ENCODE data around the gene APRT. TPM values are rescaled to one million over a fixed set of nuclear protein-coding genes. Genes with fewer than 3 reads are reported as not detected.

APRT gene
- polyA plus RNA-seq, 3 donors, result 123 to 307 (median 233) TPM

DNA sequence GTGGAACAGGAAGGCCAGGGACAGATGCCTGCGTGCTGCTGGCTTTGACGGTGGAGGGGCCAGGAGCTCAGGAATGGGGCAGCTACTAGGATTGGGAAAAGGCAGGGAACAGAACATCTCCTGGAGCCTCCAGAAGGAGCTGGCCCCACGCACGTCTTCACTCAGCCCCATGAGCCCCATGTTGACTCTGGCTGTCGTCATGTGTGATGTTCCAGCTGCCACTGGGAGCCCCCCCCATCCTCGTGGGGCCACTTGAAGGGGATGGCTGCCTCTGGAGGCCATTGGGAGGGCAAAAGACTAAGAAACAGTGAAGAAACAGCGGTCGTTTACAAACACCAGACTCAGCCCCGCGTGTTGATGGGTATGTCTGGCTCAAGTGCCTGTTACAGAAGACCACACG lies 18.5 kb upstream of the APRT start:
- Histone ChIP-seq H4K20me1 (ENCODE audit: insufficient read depth, low read length) (peaks cover 16% of the 10 kb centered on the region), H2AFZ (ENCODE audit: insufficient read depth, low read depth, low read length, poor library complexity, severe bottlenecking) (no peak overlapping the region), H3K4me3 (replicated peaks in 1 of 3; ENCODE audit: low read depth in 2 of 3, low read length in 3 of 3) (no peak overlapping the region), H3K36me3 (replicated peaks in 1 of 2; ENCODE audit: control insufficient read depth in 1 of 2, insufficient read depth in 2 of 2, low read length in 2 of 2) (peaks cover 41 to 48% of the 10 kb centered on the region in 2 donors), H3K79me2 (ENCODE audit: insufficient read depth, low read length) (no peaks in the 10 kb centered on the region), H3K4me2 (replicated peaks; ENCODE audit: extremely low read depth, low read length, poor library complexity, severe bottlenecking) (no peak overlapping the region), H3K9ac (ENCODE audit: insufficient read depth, low read length, poor library complexity, severe bottlenecking) (no peak overlapping the region), H3K9me3 (replicated peaks in 1 of 2; ENCODE audit: control insufficient read depth in 1 of 2, insufficient read depth in 1 of 2, low read length in 2 of 2) (no peaks in the 10 kb centered on the region), H3K27ac (ENCODE audit: low read depth in 1 of 2, low read length in 2 of 2) (no peak overlapping the region), H3K4me1 (ENCODE audit: control insufficient read depth in 1 of 2, insufficient read depth in 2 of 2, low read length in 2 of 2) (no peaks in the 10 kb centered on the region), H3K27me3 (ENCODE audit: control insufficient read depth in 2 of 2, insufficient read depth in 2 of 2, low read length in 2 of 2) (no peaks in the 10 kb centered on the region)
- H3K27ac Mint-ChIP-seq, result no peak overlapping the region
- intact Hi-C loops (cut with micrococcal nuclease), result no loop called here
- TF ChIP-seq, protein P1, sequence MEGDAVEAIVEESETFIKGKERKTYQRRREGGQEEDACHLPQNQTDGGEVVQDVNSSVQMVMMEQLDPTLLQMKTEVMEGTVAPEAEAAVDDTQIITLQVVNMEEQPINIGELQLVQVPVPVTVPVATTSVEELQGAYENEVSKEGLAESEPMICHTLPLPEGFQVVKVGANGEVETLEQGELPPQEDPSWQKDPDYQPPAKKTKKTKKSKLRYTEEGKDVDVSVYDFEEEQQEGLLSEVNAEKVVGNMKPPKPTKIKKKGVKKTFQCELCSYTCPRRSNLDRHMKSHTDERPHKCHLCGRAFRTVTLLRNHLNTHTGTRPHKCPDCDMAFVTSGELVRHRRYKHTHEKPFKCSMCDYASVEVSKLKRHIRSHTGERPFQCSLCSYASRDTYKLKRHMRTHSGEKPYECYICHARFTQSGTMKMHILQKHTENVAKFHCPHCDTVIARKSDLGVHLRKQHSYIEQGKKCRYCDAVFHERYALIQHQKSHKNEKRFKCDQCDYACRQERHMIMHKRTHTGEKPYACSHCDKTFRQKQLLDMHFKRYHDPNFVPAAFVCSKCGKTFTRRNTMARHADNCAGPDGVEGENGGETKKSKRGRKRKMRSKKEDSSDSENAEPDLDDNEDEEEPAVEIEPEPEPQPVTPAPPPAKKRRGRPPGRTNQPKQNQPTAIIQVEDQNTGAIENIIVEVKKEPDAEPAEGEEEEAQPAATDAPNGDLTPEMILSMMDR (IDR thresholded peaks at IDR 0.05), result no peak
- no peaks in the 10 kb centered on the region for H3K4me1 Mint-ChIP-seq
- H3K27me3 Mint-ChIP-seq (ENCODE audit: low read depth in 3 of 3), result no peaks in the 10 kb centered on the region
- H3K36me3 Mint-ChIP-seq, result peaks cover 26 to 45% of the 10 kb centered on the region in 2 donors
- 94% methylated on average over 10 of the region's 11 CpGs for WGBS (ENCODE audit: insufficient coverage)
- H3K4me3 Mint-ChIP-seq, result no peak overlapping the region
- DNase-seq, result no peak
- H3K9me3 Mint-ChIP-seq, result no peaks in the 10 kb centered on the region

DNA sequence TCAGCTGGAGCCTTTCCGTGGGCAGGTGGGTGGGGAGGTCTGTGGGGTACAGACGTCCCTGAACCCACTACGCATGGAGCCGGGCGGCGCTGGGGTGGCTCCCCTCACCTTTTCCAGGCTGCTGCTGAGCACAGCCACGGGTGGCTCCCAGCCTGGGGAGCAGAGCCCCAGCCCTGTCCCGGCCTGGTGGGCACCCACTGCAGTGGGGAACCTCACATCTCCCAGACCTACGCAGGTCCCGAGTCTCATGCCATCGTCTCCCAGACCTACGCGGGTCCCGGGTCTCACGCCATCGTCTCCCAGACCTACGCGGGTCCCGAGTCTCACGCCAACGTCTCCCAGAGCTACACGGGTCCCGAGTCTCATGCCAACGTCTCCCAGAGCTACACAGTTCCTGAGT lies 17.0 kb upstream of the APRT start:
- H3K36me3 Mint-ChIP-seq, result peaks cover 24 to 48% of the 10 kb centered on the region in 2 donors
- Histone ChIP-seq H3K4me2 (replicated peaks; ENCODE audit: extremely low read depth, low read length, poor library complexity, severe bottlenecking) (no peak overlapping the region), H3K27ac (ENCODE audit: low read depth in 1 of 2, low read length in 2 of 2) (no peak overlapping the region), H3K9me3 (replicated peaks in 1 of 2; ENCODE audit: control insufficient read depth in 1 of 2, insufficient read depth in 1 of 2, low read length in 2 of 2) (no peaks in the 10 kb centered on the region), H3K4me3 (replicated peaks in 1 of 3; ENCODE audit: low read depth in 2 of 3, low read length in 3 of 3) (no peak overlapping the region), H3K9ac (ENCODE audit: insufficient read depth, low read length, poor library complexity, severe bottlenecking) (no peak overlapping the region), H3K36me3 (replicated peaks in 1 of 2; ENCODE audit: control insufficient read depth in 1 of 2, insufficient read depth in 2 of 2, low read length in 2 of 2) (peaks cover 40 to 51% of the 10 kb centered on the region in 2 donors), H3K4me1 (ENCODE audit: control insufficient read depth in 1 of 2, insufficient read depth in 2 of 2, low read length in 2 of 2) (no peaks in the 10 kb centered on the region), H4K20me1 (ENCODE audit: insufficient read depth, low read length) (peaks cover 19% of the 10 kb centered on the region), H2AFZ (ENCODE audit: insufficient read depth, low read depth, low read length, poor library complexity, severe bottlenecking) (no peak overlapping the region), H3K79me2 (ENCODE audit: insufficient read depth, low read length) (no peaks in the 10 kb centered on the region), H3K27me3 (ENCODE audit: control insufficient read depth in 2 of 2, insufficient read depth in 2 of 2, low read length in 2 of 2) (no peaks in the 10 kb centered on the region)
- no peak overlapping the region for H3K4me3 Mint-ChIP-seq
- 90% methylated on average over 22 of the region's 24 CpGs for WGBS (ENCODE audit: insufficient coverage)
- no peaks in the 10 kb centered on the region for H3K9me3 Mint-ChIP-seq
- TF ChIP-seq, protein P1 (IDR thresholded peaks at IDR 0.05), result no peak
- H3K4me1 Mint-ChIP-seq, result no peaks in the 10 kb centered on the region
- no peaks in the 10 kb centered on the region for H3K27me3 Mint-ChIP-seq (ENCODE audit: low read depth in 3 of 3)
- no peak for DNase-seq
- intact Hi-C loops (cut with micrococcal nuclease), result no loop called here
- H3K27ac Mint-ChIP-seq, result peak overlapping the region in 1 of 7 donors; percentile 38
